Measurements from ENCODE around the gene SORCS1. TPM values are rescaled to one million over a fixed set of nuclear protein-coding genes. Genes with fewer than 3 reads are reported as not detected.

SORCS1 gene
- total and polyA plus RNA-seq, 2 of the 13 experiments (the other 11 are each of a cell fraction or from before 2014, with no cell fraction given), result not detected

DNA sequence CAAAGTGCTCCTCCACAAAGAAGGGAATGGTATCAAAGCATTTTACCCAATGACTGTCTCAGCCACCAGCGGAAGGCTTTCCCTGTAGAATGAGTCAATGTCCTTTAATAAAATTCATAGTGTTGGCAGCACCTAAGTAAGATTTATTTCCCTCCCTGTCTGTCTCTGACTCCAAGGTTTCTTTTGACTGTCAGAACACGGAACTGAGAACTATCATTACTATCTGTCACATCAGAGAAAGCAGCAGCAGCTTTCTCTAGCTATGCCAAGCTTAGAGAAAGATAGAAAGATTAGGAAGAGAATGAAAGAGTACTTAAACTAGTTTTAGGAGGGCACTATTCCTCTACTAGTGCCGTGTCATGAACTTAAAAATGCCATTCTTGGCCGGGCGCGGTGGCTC is 400.1 kb downstream of the SORCS1 start:
- Histone ChIP-seq H3K9ac (ENCODE audit: insufficient read depth, low read depth, low read length) (no peak overlapping the region), H3K4me3 (replicated peaks in 1 of 3; ENCODE audit: insufficient read depth in 1 of 3, low read depth in 2 of 3, low read length in 3 of 3) (no peak overlapping the region), H3K79me2 (ENCODE audit: insufficient read depth, low read length) (no peaks in the 10 kb centered on the region), H3K4me2 (ENCODE audit: low read depth, low read length) (no peak overlapping the region), H3K36me3 (replicated peaks in 1 of 2; ENCODE audit: control insufficient read depth in 1 of 2, insufficient read depth in 2 of 2, low read length in 2 of 2) (no peaks in the 10 kb centered on the region), H3K27me3 (ENCODE audit: control insufficient read depth in 1 of 2, insufficient read depth in 2 of 2, low read length in 2 of 2) (no peaks in the 10 kb centered on the region), H4K20me1 (ENCODE audit: insufficient read depth, low read length) (no peaks in the 10 kb centered on the region), H3K9me3 (ENCODE audit: low read length) (no peaks in the 10 kb centered on the region), H3K4me1 (ENCODE audit: insufficient read depth, low read length) (no peaks in the 10 kb centered on the region), H2AFZ (ENCODE audit: low read length) (no peak overlapping the region), H3K27ac (ENCODE audit: extremely low read length, insufficient read depth, low read length) (no peak overlapping the region)
- no peak for ATAC-seq
- FAIRE-seq, result no peak
- WGBS (ENCODE audit: low lambda C conversion rate), result 53% methylated on average over 6 of the region's 6 CpGs
- ChIA-PET POLR2A (no interaction called here), CTCF (ENCODE audit: low intra/inter-chr PET ratio, low total read pairs) (no interaction called here)
- BruUV-seq (replicated peaks), result no TSS peak
- intact Hi-C loops (cut with micrococcal nuclease; ENCODE audit: unreplicated experiment) (no loop called here), in situ Hi-C loops (cut with HindIII; ENCODE audit: extremely low pct_ligation_motif_present, low pct_unique_long_range_greater_than_20kb) (no loop called here)
- TF ChIP-seq ZNF136 (CRISPR knock-in tag; IDR thresholded peaks at IDR 0.05; ENCODE audit: low read depth) (no peak), RCOR2 (CRISPR knock-in tag; IDR thresholded peaks at IDR 0.05) (no peak), ZNF34 (CRISPR knock-in tag; IDR thresholded peaks at IDR 0.05; ENCODE audit: borderline replicate concordance) (no peak), FOXP1 (IDR thresholded peaks at IDR 0.05) (no peak), FOXP1 (CRISPR knock-in tag; IDR thresholded peaks at IDR 0.05) (no peak), ZNF75D (CRISPR knock-in tag; IDR thresholded peaks at IDR 0.05; ENCODE audit: borderline replicate concordance) (no peak), ZNF20 (CRISPR knock-in tag; IDR thresholded peaks at IDR 0.05) (no peak), SCMH1 (CRISPR knock-in tag; IDR thresholded peaks at IDR 0.05; ENCODE audit: borderline replicate concordance) (no peak), ZNF17 (CRISPR knock-in tag; IDR thresholded peaks at IDR 0.05) (no peak), ZNF777 (CRISPR knock-in tag; IDR thresholded peaks at IDR 0.05) (no peak), KDM1A (CRISPR knock-in tag; IDR thresholded peaks at IDR 0.05) (no peak), ZNF792 (CRISPR knock-in tag; IDR thresholded peaks at IDR 0.05) (no peak)
- TF ChIP-seq, protein P1, sequence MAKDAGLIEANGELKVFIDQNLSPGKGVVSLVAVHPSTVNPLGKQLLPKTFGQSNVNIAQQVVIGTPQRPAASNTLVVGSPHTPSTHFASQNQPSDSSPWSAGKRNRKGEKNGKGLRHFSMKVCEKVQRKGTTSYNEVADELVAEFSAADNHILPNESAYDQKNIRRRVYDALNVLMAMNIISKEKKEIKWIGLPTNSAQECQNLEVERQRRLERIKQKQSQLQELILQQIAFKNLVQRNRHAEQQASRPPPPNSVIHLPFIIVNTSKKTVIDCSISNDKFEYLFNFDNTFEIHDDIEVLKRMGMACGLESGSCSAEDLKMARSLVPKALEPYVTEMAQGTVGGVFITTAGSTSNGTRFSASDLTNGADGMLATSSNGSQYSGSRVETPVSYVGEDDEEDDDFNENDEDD (CRISPR knock-in tag; IDR thresholded peaks at IDR 0.05; ENCODE audit: borderline replicate concordance), result no peak
- TF ChIP-seq, protein P2, sequence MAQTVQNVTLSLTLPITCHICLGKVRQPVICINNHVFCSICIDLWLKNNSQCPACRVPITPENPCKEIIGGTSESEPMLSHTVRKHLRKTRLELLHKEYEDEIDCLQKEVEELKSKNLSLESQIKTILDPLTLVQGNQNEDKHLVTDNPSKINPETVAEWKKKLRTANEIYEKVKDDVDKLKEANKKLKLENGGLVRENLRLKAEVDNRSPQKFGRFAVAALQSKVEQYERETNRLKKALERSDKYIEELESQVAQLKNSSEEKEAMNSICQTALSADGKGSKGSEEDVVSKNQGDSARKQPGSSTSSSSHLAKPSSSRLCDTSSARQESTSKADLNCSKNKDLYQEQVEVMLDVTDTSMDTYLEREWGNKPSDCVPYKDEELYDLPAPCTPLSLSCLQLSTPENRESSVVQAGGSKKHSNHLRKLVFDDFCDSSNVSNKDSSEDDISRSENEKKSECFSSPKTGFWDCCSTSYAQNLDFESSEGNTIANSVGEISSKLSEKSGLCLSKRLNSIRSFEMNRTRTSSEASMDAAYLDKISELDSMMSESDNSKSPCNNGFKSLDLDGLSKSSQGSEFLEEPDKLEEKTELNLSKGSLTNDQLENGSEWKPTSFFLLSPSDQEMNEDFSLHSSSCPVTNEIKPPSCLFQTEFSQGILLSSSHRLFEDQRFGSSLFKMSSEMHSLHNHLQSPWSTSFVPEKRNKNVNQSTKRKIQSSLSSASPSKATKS (CRISPR knock-in tag; IDR thresholded peaks at IDR 0.05), result no peak
- no peak for DNase-seq (ENCODE audit: low spot score)

Measured in HepG2 (cell line).